Ectodermal cell (in vitro differentiated cells): ENCODE results near the gene NOS1.

Experiments
- H3K27ac ChIP-seq: 2 replicates; pipeline ENCODE4 v1.7.0; 2013; ENCODE audit warnings: mild to moderate bottlenecking, low read depth, low read length; ENCODE audit not compliant: insufficient read depth, poor library complexity, severe bottlenecking
- H3K27me3 ChIP-seq: 2 replicates; pipeline ENCODE4 v1.7.0; 2013; ENCODE audit warnings: mild to moderate bottlenecking, low read length; ENCODE audit not compliant: insufficient read depth, control insufficient read depth, poor library complexity, severe bottlenecking
- H3K36me3 ChIP-seq: one replicate; pipeline ENCODE4 v1.7.0; 2013; ENCODE audit warnings: low read length; ENCODE audit not compliant: control insufficient read depth, insufficient read depth
- H3K4me1 ChIP-seq: one replicate; pipeline ENCODE4 v1.7.0; 2013; ENCODE audit warnings: low read length; ENCODE audit not compliant: control insufficient read depth, insufficient read depth
- H3K4me3 ChIP-seq: 2 replicates; pipeline ENCODE4 v1.7.0; 2013; ENCODE audit warnings: low read depth, low read length, control low read depth; ENCODE audit not compliant: insufficient read depth
- H3K9me3 ChIP-seq: 2 replicates; pipeline ENCODE4 v1.7.0; 2013; ENCODE audit warnings: mild to moderate bottlenecking, low read length, moderate library complexity; ENCODE audit not compliant: control insufficient read depth
- WGBS, 2 experiments: methylation state at CpG; one replicate each; pipeline ENCODE4 v1.1.7; 2013; ENCODE audit warnings: missing lambda C conversion rate in 2 of 2; 5-methylcytosine and 5-hydroxymethylcytosine counted together

NOS1 gene

GRCh38 chr12:117218149-117218548 lies 143.3 kb downstream of the NOS1 start:
- Histone ChIP-seq H3K9me3 (no peaks in the 10 kb centered on the region), H3K4me1 (no peaks in the 10 kb centered on the region), H3K4me3 (no peak overlapping the region), H3K27ac (no peak overlapping the region), H3K27me3 (no peaks in the 10 kb centered on the region), H3K36me3 (no peaks in the 10 kb centered on the region)
- WGBS, 2 experiments, result 92 to 94% methylated on average over 7 of the region's 7 CpGs

- no peaks in the 10 kb centered on the region for H3K4me1 ChIP-seq
- H3K27ac ChIP-seq, result no peak overlapping the region
- no peaks in the 10 kb centered on the region for H3K27me3 ChIP-seq
- 91 to 94% methylated on average over 5 of the region's 5 CpGs for WGBS, 2 experiments
- no peaks in the 10 kb centered on the region for H3K36me3 ChIP-seq
- H3K9me3 ChIP-seq, result no peaks in the 10 kb centered on the region
- H3K4me3 ChIP-seq, result no peak overlapping the region
Measured at GRCh38 chr12:117216686-117217085, 144.7 kb downstream of the NOS1 start.

GRCh38 chr12:117214797-117215196 lies 146.6 kb downstream of the NOS1 start:
- Histone ChIP-seq H3K27ac (no peak overlapping the region), H3K36me3 (no peaks in the 10 kb centered on the region), H3K27me3 (no peaks in the 10 kb centered on the region), H3K9me3 (no peaks in the 10 kb centered on the region), H3K4me3 (no peak overlapping the region), H3K4me1 (no peaks in the 10 kb centered on the region)
- WGBS, 2 experiments, result 80 to 82% methylated on average over 10 of the region's 10 CpGs

GRCh38 chr12:117213295-117213808 lies 148.1 kb downstream of the NOS1 start:
- 78% methylated on average over 2 of the region's 2 CpGs for WGBS, 2 experiments
- Histone ChIP-seq H3K27me3 (no peaks in the 10 kb centered on the region), H3K27ac (no peak overlapping the region), H3K9me3 (no peaks in the 10 kb centered on the region), H3K4me1 (no peaks in the 10 kb centered on the region), H3K4me3 (no peak overlapping the region), H3K36me3 (no peaks in the 10 kb centered on the region)

GRCh38 chr12:117212563-117213190 lies 148.7 kb downstream of the NOS1 start:
- 25% methylated on average over 7 of the region's 7 CpGs for WGBS, 2 experiments

GRCh38 chr12:117210266-117210918 lies 151.0 kb downstream of the NOS1 start:
- Histone ChIP-seq H3K9me3 (no peaks in the 10 kb centered on the region), H3K27ac (no peak overlapping the region), H3K27me3 (no peaks in the 10 kb centered on the region), H3K4me3 (no peak overlapping the region), H3K4me1 (no peaks in the 10 kb centered on the region), H3K36me3 (no peaks in the 10 kb centered on the region)
- WGBS, 2 experiments, result 92 to 95% methylated on average over 6 of the region's 6 CpGs

More at GRCh38 chr12:117212563-117213190, 148.7 kb downstream of the NOS1 start:
- Histone ChIP-seq H3K4me3 (no peak overlapping the region), H3K4me1 (no peaks in the 10 kb centered on the region), H3K9me3 (no peaks in the 10 kb centered on the region), H3K27ac (no peak overlapping the region), H3K36me3 (no peaks in the 10 kb centered on the region), H3K27me3 (no peaks in the 10 kb centered on the region)

- Histone ChIP-seq H3K9me3 (no peaks in the 10 kb centered on the region), H3K27me3 (no peaks in the 10 kb centered on the region), H3K4me3 (no peak overlapping the region), H3K36me3 (no peaks in the 10 kb centered on the region), H3K27ac (no peak overlapping the region), H3K4me1 (no peaks in the 10 kb centered on the region)
- 91 to 95% methylated on average over 3 of the region's 3 CpGs for WGBS, 2 experiments
Measured at GRCh38 chr12:117209626-117210025, 151.8 kb downstream of the NOS1 start.

GRCh38 chr12:117208811-117209455 lies 152.5 kb downstream of the NOS1 start:
- WGBS, 2 experiments, result 92% methylated on average over 13 of the region's 13 CpGs
- no peaks in the 10 kb centered on the region for H3K4me1 ChIP-seq
- H3K4me3 ChIP-seq, result no peak overlapping the region
- no peaks in the 10 kb centered on the region for H3K9me3 ChIP-seq
- H3K27me3 ChIP-seq, result no peaks in the 10 kb centered on the region
- H3K27ac ChIP-seq, result no peak overlapping the region
- H3K36me3 ChIP-seq, result no peaks in the 10 kb centered on the region

- H3K36me3 ChIP-seq, result no peaks in the 10 kb centered on the region
- H3K27me3 ChIP-seq, result no peaks in the 10 kb centered on the region
- no peak overlapping the region for H3K27ac ChIP-seq
- H3K4me3 ChIP-seq, result no peak overlapping the region
- H3K9me3 ChIP-seq, result no peaks in the 10 kb centered on the region
- WGBS, 2 experiments, result 81 to 83% methylated on average over 16 of the region's 16 CpGs
- H3K4me1 ChIP-seq, result no peaks in the 10 kb centered on the region
Measured at GRCh38 chr12:117208206-117208605, 153.2 kb downstream of the NOS1 start.

- no peak overlapping the region for H3K27ac ChIP-seq
- H3K4me1 ChIP-seq, result no peaks in the 10 kb centered on the region
- no peaks in the 10 kb centered on the region for H3K36me3 ChIP-seq
- H3K27me3 ChIP-seq, result no peaks in the 10 kb centered on the region
- no peaks in the 10 kb centered on the region for H3K9me3 ChIP-seq
- no peak overlapping the region for H3K4me3 ChIP-seq
- 61 to 62% methylated on average over 2 of the region's 2 CpGs for WGBS, 2 experiments
Measured at GRCh38 chr12:117207675-117208074, 153.8 kb downstream of the NOS1 start.
